Myocyte (in vitro differentiated cells): Measurements from ENCODE around the gene NIPAL1. TPM values are rescaled to one million over a fixed set of nuclear protein-coding genes. Genes with fewer than 3 reads are reported as not detected.
"Not testable (repeated sequence)": the region's sequence is repeated elsewhere in the genome, so short reads cannot be mapped to it uniquely, and the experiment has no call there.

Experiments used
- DNase-seq: peaks from one replicate; pipeline ENCODE4 v3.0.0-alpha.2; 2012; ENCODE audit warnings: low read depth
- polyA plus RNA-seq: library from polyadenylated mRNA; unstranded; fragments of >200 nt; gene quantifications from one replicate; pipeline ENCODE4 v1.2.1, GENCODE V29; 2012; ENCODE audit warnings: missing spikeins
- total RNA-seq: library from RNA; depleted of rRNA; stranded (reverse); fragments of >200 nt; gene quantifications from 2 replicates; pipeline ENCODE4 v1.2.3, GENCODE V29; 2014

Gene NIPAL1
- 0.27 and 3.1 TPM in 2 replicates for total RNA-seq
- polyA plus RNA-seq, result 0.59 TPM

- peak; percentile 79 for DNase-seq
These were observed at the start of gene NIPAL1, which contains the start of gene CNGA1 for GRCh38 chr4:48016141-48017107. Gene NIPAL1 (plus strand): TSS chr4:48016772. CDS start chr4:48016840, 68 bp downstream. Gene CNGA1 (minus strand): TSS chr4:48016681. CDS start chr4:47952689, 63,992 bp downstream.

DNA sequence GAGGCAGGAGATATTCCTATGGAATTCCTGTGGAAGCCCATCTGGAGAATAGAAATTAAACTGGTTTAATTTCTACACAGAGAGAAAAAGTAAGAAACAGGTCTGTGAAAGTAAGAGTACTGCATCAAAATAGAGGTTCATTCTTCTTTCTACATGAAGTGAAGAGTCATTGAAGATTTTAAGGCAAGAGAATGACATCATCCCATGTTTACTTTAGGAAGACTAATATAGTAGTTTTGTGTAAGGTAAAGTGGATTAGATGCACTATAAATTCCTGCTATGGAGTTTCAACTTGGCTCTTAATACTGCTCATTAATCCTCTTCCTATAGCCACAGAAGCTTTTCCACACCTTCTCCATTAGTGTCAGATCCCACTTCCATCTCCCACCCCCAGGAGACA, 47.7 kb upstream of the NIPAL1 start:
- no peak for DNase-seq

GRCh38 chr4:47972181-47972580, 44.4 kb upstream of the NIPAL1 start:
- no peak for DNase-seq

DNA sequence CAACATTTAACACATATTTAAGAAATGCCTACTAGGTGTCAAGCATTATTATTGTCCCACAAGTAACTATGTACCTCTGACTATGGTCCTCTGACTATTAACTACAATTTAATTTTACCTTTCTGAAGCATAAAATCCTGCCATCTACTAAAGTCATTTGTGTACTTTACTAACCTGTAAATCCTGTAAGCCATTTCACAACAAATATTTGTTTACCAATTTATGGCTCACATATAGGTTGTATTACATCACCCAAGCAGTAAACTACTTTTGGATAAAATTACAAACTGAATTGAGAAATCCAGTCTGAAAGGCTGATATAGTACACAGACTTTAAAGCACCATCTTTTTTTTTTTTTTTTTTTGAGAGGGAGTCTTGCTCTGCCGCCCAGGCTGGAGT, 43.9 kb upstream of the NIPAL1 start:
- DNase-seq, result no peak

DNA sequence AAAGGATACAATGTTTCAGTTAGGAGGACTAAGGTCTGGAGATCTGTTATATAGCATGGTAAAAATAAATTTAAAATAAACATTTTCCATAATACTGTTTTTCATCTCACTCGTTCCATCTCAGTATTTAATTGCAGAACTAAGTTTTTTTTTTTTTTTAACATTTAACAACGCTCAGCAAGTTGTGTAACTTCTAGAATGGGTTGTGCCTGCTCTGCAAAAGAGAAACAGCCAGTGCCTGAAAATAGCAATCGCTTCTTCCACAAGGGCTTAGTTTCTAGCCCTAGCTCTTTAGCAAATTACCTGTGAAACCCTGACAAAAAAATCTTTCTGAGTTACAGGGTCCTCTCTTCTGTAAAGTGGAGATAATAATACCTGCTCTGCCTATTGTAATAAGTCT, 42.0 kb upstream of the NIPAL1 start:
- no peak for DNase-seq

DNA sequence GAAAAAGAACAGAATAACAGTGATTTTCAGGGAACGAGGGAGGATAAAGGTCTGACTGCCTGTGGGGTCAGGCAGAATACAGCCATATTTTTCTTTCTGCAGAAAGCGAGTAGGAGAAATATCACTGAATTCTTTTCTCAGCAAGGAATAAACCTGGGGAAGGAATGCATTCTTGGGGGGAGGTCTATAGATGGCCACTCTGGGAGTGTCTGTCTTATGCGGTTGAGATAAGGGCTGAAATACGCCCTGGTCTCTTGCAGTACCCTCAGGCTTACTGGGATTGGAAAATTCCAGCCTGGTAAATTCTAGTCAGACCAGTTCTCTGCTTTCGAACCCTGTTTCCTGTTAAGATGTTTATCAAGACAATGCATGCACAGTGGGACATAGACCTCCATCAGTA, 26.4 kb upstream of the NIPAL1 start:
- no peak for DNase-seq

- DNase-seq, result not testable (repeated sequence)
These were observed 24.1 kb upstream of the NIPAL1 start for GRCh38 chr4:47992475-47992874.

DNA sequence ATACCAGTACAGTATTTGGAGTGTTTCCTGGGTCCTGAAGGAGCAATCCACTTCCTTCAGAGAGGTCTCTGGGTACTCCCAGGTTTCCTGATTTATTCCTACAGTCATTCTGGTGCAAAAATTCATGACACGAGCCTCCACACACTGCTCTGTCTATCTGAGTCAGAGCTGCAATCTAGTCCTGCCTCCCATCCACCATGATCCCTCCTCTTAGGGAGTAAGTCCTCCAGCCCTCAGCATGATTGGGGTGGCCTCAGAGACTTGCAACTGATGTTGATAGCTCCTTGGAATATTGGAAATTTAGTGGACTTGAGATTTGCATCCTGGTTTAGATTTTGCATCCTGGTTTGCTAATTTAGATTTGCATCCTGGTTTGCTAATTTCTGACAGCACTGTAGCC, 20.6 kb upstream of the NIPAL1 start:
- DNase-seq, result no peak

GRCh38 chr4:48002267-48002666, 14.3 kb upstream of the NIPAL1 start:
- DNase-seq, result no peak

DNA sequence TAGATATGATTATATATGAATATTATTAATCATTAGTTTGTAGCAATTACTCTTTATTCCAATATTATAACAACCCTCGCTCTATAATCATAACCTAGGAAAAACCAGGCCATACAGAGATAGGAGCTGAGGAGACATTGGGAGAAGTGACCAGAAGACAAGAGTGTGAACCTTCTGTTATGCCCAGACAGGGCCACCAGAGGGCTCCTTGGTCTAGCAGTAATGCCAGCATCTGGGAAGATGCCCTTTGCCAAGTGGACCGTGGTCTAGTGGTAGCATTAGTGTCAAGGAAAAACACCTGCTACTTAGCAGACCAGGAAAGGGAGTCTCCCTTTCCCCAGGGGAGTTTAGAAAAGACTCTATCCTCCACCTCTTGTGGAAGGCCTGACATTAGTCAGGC, 13.0 kb upstream of the NIPAL1 start:
- DNase-seq, result peak; percentile 51

GRCh38 chr4:48005781-48006180, 10.8 kb upstream of the NIPAL1 start:
- no peak for DNase-seq

DNA sequence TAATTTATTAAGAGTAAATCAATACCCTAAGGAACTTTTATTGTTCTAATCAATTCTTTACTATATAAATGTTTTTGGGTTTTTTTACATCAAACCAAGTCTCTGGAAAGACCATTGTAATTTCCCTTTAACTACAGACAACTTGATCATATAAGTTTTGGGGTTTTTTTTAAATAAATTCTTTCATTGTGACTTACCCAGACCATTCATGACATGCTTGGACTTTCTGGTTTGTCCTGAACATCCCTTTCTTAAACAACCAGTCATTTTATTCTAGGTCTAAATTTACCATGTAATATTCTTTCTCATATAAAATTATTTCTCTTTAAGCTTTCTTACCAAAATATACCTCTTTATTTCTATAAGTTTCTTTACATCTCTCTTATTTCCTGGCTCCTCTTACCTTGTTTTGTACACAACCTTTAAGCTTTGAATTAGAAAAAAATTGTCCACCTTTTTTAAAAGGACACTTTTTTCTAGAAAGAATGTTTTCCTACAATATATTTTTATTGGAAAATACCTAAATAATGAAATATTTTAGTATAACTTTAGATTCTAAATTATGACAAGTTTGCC, 8.5 kb upstream of the NIPAL1 start:
- DNase-seq, result no peak

DNA sequence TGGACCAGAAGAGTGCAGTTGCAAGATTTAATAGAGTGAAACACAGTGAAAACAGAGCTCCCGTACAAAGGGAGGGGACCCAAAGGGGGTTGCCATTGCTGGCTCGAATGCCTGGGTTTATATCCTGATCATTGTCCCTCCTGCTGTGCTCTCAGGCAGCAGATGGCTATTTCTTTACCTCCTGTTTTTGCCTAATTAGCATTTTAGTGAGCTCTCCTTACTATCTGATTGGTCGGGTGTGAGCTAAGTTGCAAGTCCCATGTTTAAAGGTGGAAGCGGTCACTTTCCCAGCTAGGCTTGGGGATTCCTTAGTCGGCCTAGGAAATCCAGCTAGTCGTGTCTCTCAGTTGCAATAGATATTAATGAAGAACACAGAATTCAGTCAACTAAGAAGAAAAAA, 5.7 kb upstream of the NIPAL1 start:
- not testable (repeated sequence) for DNase-seq

GRCh38 chr4:48011722-48012121, 4.8 kb upstream of the NIPAL1 start:
- DNase-seq, result no peak

DNA sequence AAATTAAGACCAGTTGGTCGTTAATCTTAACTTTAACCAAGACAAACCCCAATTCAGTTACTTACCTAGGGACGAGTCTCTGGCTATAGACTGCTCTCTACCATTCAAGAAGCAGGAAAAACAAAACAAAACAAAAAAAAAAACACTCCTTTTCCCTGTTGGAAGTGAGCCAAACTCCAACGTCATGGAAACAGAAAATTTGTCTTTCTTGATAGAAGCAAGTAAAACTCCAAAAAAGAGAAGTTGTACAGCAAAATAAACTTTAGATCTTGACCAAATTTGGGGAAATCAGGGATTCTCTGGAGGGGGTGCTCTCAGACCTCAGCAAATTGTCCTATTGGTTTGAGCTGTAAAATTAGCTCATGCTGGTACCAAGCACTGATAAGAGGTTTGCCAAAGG, 3.7 kb upstream of the NIPAL1 start:
- no peak for DNase-seq

- no peak for DNase-seq
These were observed 1.4 kb upstream of the NIPAL1 start for GRCh38 chr4:48015216-48015615.

DNA sequence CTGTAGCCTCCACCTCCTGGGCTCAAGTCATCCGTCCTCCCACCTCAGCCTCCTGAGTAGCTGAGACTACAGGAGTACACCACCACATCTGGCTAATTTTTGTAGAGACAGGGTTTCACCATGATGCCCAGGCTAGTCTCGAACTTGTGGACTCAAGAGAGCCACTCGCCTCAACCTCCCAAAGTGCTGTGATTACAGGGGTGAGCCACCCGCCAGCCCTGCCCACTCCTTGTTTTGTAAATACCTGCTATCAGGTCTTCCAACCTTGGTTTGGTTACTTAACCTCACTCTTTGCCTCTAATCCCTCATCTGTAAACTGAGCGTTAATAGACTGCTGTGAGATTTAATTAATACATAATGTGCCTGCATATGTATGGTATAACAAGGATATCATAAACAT, 894 bp upstream of the NIPAL1 start:
- no peak for DNase-seq

GRCh38 chr4:48017108-48017571, 568 bp downstream of the NIPAL1 start:
- DNase-seq, result peak; percentile 46

DNA sequence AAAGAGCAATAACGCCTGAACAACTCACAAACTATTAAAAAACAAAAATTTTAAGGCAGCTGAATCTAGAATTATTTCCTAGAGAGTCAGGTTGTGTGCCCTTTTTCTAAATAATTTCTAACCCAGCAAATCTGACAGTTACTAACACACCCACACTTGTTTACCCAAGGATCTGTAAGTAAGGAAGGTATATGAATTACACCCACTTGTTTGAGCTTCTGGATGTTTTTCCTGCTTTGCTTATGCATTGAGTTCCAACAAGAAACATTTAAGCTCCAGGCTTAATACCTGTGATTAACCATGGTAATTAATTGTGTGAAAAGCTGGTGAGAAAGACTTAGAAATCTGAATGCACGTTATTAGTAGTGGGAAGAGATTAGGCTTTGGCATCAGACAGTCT, 1.5 kb downstream of the NIPAL1 start:
- DNase-seq, result no peak

DNA sequence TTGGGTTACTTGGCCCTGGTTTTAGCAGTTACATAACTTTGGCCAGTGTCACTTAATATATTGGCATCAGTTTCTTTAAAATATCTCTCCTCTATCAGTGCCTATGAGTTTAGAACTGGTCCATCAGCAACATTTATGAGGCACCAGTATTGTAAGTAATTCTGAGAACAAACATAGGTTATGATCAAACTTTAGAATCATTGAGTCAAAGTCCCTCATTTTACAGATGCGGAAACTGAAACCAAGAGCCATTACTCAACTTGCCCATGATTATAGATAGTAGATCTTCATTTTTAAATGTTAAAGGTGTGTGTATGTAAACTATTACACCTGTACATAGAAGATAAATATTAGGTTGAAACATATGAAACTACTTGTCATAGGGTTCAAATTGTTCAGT, 4.5 kb downstream of the NIPAL1 start:
- no peak for DNase-seq

DNA sequence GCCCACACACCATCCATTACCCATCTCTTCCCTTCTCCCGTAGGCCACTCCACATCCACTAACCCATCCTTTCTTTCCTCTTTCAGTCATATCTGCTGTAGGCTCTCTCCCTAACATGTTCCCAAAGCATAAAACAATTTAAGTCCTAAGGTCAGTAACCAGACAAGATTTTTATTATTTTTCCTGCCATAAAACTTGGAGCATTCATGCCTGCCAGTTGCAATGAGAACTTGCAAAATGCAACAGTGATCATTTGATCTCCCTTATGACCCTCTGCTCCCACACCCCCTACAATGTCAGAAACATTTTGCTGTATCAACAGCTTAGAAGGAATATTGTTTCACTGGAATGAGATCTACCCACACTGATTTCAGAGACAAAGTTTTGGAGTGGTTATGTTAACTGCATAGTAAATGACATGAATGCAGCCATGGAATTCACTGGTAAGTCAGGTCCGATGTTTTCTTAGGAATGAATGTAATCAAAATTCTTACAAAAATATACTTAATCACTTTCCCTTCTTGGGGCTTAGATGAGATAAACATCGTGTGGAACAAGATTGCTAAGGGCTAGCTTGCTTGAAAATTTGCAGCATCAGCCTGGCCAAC, 5.7 kb downstream of the NIPAL1 start:
- DNase-seq, result no peak

GRCh38 chr4:48024522-48024921, 8.0 kb downstream of the NIPAL1 start:
- DNase-seq, result no peak
